Inflammatory macrophage treated with lipopolysaccharide for 1 hour (primary cell): ENCODE results near the gene SCIMP.
A peak's percentile ranks its signal among the peaks of the same experiment; 100 is the strongest.
"Not testable (repeated sequence)": the region's sequence is repeated elsewhere in the genome, so short reads cannot be mapped to it uniquely, and the experiment has no call there.

Experiments
- DNase-seq, 2 donors: peaks; one replicate each; pipeline ENCODE4 v3.0.0-alpha.2; 2020 to 2022

SCIMP gene

DNA sequence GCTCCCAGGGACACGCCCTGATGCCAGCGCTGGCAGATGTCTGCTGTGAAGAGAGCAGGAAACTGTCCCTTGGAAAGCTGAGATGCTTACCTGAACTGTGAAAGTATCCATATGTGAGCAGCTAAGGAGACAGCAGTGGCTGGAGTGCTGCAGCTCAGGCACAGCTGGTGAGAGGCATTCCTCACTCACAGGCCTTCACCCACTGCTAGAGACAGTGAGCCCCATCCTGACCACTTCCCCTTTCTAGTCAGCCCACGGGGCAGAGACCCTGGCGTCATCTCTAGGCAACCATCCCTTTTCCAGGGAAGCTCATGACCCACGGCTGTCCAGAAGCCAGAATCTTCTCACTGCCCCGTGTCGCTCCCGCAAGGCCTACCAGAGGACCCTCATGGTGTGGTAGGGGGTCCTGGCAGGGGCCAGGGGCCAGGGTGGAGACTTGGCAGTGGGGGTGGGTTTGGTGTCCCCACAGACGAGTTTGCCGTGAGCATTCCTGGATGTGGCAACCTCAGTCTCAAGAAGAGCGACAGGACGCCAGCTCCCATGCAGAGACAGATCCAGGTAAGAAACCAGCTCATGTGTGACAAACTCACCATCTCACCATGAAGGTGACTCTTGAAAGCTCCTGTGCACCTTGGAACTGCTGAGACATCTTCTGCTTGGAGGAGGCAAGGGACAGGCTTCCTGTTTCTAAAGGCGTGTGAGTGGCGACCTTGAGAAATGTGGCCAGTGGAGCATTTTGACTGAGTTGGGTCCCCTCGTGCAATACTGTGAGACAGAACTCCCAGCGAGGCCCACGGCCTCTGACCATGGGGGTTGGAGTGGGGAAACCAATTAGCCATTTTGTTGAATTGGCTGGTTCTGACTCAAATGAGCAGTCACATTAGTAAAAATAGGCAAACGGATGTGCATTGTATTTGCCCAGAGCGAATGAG, at the start of gene SCIMP:
Gene SCIMP (minus strand): TSS at position 216 of the 932 bp plus-strand sequence. CDS start 105 bp downstream, at position 111.
- DNase-seq: peak; percentile 87 to 92

DNA sequence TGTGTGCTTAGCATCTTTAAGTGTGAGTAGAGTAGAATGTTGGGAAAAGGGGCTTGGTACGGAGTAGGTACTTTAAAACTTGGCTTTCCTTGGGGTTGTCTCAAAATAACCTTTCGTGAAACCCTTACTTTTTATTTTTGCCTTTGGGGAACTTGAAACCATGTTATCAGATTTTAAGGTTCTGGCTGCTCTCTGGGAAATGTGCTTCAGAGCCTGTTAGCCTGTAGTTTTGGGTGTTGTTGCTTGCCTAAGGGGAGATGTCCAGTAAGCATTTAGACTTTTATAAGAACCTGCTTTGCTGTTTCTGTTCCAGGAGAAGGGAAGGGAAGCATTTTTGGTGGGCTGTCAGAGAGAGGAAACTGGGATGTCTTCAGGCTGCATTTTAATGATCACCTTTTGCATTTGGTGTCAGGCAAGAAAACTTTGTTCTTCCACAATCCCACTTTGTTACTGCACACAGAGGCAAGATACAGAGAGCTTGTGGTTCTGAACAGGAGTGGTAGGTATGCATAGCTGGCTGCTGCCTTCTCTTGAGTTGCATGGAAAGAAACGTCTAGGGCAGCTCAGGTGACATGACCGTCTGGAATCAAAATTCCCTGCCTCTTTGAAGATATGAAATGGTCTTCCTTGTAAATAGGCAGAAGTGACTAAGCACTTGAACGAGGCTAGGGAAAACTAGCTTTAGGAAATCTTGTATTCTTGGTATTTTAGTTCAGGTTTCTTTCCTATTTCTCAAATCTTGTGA, 49.1 kb upstream of the SCIMP start:
- no peak for DNase-seq

DNA sequence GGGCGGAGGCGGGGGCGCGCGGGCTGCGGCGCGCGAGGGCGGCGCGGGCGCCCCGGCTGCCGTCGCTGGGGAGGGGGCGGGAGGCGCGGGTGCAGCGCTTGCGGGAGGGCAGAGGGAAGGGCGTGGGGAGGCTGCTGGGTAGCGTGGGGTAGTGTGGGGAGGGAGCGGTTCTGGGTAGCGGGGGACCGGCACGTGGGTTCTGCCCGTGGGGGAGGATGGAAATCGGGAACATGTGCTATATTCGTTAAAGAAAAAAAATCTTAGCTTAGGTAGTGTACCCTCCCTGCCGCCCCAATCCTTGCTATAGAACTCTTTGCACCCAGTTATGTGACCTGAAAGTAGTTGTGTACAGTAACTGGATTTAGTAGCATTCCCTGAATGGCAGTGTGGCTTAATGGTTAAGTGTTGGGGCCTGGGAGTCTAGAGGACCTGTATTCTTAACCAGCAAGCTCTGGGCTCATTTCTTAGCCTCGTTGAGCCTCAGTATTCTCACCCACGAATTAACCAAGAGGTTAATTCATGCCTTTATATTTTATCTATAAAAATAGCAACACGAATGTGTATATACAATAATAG, 48.1 kb upstream of the SCIMP start:
- no peak for DNase-seq

DNA sequence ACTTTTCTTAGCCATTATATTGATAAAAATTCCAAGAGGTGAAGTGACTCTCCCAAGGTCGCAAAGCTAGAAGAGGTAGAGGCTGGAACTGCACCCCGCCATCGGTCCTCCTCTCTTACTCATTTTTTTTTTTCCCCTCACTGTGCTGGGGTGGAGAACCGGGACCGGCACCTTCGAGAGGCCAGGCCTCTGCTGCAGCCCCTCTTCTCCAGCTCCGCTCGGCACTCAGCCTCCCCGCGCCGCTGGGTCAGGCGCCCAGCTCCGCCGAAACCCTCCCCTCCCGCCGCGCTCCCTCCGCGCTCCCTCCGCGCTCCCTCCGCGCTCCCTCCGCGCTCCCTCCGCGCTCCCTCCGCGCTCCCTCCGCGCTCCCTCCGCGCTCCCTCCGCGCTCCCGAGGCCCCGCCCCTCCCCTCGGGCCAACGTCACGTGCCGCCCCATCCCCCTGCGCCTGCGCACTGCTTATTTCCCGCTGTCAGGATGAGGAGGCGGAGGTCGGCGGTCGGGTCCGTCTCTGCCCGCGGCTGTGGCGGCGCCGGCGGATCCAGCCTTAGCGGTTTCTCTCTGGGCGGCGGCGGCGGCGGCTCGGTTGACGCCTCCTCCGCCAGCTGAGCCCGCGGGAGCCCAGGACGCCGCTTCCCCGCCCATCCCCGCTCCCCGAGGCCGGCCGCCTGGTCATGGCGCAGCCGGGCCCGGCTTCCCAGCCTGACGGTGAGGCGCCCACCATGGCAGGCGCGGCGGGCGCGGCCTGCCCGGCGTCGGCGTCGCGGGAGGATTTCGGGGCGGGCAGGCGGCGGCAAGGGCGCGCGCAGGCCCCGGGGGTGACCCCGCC, 47.4 kb upstream of the SCIMP start, which contains the start of gene RABEP1:
Gene RABEP1 (plus strand): TSS at position 471 of the 828 bp plus-strand sequence. CDS start 203 bp downstream, at position 674.
- DNase-seq: peak; percentile 83 to 93

DNA sequence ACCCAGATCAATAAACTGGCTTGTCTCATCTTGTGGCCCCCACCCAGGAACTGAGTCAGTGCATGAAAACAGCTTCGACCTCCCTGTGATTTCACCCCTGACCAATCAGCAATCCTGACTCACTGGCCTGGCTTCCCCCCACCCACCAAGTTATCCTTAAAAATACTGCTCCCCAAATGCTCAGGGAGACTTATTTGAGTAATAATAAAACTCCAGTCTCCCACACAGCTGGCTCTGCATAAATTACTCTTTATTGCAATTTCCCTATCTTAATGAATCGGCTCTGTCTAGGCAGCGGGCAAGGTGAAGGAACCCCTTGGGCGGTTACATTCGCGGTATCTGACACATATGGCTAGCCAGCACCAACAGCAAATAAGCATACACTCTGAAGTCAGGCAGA, 37.7 kb upstream of the SCIMP start:
- DNase-seq: peak in 1 of 2 donors; percentile 48

DNA sequence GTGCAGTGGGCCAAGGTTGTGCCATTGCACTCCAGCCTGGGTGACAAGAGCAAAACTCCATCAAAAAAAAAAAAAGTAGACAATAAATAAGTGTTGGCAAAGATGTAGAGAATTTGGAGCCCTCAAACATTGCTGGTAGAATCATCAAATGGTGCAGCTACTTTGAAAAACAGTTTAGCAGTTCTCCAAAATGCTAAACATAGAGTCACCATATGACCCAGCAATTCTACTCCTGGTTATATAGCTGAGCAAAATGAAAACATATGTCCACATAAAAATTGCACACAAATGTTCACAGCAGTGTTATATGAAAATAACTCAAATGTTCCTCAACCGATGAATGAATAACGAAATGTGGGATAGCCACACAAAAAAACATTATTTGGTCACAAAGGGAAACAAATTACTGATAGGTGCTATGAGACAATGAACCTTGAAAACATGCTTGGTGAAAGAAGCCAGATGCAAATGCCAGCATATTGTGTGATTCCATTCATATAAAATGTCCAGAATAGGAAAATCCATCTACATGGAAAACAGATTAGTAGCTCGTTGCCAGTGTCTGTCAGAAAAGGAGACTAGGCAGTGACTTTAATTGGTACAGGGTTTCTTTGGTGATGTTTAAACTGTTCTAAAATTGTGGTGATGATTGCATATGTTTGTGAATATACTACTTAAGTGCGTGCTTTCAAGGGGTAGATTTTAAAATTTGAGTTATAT, 34.7 kb upstream of the SCIMP start:
- no peak for DNase-seq

DNA sequence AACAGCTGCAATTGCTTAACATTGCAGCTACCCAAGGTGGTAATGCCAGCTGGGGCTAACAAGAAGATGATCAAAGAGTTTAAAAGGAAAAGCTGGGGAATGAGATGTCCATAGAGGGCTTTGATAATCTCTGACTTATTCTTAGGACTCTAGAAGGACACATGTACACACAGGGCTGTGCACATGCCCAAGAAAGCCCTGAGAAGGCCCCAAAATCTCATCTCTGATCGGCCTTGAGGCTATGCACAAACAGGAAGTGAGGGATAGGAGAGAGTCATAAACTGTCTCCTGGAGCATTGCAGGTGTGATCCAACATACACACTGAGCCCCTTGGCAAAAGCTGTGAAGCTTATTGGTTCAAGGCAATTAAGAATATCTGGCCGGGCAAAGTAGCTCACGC, 30.2 kb upstream of the SCIMP start:
- no peak for DNase-seq

DNA sequence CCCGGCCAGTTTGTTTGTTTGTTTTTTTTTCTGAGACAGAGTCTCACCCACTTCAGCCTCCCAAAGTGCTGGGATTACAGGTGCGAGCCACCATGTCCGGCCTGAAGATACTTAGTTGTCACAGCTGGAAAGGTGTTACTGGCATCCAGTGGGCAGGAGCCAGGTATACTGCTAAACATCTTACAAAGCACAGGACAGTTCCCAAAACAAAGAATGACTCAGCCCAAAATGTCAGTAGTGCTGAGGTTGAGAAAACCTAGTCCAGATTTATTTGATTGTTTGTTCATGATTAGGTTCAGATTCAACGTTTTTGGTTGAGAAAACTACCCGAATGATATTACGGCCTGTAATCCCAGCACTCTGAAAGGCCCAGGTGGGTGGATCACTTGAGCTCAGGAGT, 28.8 kb upstream of the SCIMP start:
- no peak for DNase-seq

DNA sequence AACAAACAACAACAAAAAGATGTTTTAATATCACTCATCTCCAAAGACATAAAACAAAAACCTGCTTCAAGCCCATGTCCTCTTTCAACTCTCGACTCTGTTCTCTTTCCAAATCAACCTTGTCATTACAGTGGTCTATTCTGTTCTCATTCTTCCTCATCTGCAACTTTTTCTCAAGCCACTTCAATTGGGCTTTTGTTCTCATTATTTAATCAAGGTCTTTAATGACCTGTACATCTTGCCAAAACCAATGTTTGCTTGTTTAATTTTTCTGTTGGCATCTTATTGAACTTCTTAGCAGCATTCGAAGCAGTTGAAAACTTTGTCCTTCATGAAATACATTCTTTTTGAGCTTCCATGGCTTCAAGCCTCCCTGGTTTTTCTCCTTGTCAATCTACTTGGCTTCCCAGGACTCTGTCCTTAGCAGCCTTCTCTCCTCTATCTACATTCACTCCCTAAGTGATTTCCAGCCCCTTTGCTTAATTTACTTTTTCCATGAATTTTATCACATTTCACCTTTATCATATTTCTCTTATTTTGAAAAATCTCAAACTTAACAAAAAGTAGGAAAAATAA, 27.8 kb upstream of the SCIMP start:
- DNase-seq: no peak

DNA sequence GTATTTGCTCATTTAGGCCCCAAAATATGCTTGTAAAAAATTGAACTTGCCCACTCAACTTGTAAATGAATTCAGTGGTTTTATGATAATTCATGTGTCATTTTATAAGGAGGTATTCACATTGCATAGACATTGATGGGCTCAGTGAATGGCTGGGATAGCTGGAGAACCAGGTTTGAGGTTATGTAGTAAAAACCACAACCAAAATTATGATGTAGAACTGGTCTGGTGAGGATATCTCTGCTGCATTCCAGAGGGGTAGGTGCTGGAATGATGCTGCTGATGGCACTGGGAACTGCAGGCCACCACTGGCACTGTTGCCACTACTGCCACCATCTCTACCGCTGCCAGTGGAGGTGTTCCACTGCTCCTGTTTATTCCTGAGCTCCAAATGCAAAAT, 25.9 kb upstream of the SCIMP start:
- DNase-seq: no peak

DNA sequence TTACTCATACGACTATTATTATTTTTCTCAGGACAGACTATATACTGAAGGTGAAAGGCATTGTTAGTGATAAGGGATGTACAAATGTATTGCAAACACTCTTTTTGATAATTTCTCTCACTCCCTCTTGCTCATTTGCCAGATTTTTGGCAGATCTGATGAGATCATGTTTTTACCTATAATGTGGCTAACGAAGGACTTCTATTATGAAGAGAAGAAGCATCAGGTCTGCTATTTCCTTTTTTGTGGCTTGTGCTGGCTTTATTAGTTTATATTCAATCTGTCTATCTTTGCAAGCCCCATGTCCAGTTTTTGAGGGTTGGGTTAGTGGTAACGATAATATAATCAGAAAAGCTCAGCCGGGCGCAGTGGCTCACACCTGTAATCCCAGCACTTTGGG, 22.5 kb upstream of the SCIMP start:
- DNase-seq: no peak

DNA sequence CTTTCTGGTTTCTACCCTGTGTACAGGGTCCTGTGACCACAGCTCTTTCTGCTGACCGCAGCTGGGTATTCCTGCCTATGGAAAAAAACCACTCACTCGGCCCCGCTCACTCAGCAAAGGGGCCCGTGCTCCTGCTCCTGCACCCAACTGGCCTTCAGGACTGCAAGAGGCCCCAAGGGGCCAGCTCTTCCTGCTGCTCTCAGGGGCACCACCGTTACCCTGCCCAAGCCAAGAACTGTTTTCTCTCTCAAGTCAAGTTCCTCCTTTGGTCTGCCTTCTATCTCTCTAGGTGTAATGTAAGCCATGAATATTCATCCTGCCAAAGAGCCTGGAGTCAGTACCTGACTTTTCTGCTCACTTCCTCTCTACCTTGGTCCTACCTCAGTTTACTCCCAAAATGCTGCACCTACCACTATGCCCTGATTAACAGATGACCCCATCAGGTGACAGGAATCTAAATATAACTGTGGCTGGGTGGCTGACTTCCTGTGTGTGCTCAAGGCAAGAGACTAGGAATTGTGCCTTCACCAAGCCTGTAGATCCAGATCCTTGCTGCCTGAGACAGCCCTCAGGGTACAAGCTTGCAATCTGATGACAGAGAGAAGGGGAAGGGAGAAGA, 20.4 kb upstream of the SCIMP start:
- no peak for DNase-seq

DNA sequence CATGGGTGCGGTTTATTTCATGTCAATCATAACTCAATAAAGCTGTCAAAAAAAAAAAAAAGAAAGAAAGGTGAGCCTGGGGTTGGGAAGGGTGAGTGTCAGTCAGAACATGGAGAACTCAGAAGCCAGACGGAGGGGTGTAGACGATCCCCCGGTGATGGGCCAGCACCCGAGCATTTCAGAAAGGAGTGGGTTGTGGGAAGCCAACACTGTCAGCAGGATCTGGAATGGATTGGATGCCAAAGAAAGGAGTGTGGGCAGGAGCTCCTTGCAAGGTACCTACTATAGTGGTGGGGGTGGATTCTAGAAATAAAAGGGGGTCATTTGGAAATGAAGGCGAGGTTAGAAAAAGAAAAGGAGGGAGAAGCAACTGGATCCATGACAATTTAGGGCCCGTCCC, 19.8 kb upstream of the SCIMP start:
- no peak for DNase-seq

DNA sequence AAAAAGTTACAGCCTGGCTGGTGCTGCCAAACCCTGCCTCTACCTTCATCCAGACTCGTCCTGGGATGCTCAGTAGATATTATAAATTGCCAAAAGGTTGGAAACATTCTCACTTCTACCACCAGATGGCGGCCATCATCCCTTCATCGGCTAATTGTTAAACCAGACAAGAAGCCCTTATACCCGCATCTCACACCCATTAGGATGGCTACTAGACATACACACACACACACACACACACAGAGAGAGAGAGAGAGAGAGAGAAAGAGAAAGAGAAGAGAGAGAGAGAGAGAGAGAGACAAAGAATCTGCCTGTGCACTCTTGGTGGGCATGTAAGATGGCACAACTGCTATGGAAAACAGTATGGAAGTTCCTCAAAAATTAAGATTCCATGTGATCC, 15.0 kb upstream of the SCIMP start:
- DNase-seq: peak; percentile 56 to 82

DNA sequence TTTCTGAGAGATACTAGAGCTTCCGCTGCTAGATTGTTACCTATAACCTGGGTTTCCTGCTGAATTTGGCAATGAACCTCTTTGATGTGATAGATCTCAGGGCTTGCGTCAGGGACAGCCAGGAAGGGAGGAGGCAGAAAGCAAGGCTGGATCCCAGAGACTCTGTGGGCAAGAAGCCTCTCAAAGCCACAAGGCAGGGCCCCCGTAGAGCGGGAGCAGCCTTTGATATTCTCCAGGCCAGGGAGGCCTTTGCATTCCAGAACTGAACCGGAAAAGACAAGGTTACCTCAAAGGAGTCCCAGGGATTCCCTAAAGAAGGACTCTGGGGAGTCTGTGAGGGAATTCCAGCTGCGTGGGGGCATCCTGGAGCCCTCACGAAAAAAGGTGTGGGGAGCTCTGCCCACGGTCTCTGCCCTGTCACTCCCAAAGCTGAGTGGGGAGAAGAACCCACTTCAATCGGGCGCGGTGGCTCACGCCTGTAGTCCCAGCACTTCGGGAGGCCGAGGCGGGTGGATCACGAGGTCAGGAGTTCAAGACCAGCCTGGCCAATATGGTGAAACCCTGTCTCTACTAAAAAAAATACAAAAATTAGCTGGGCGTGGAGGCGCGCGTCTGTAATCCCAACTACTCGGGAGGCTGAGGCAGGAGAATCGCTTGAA, 14.3 kb upstream of the SCIMP start:
- no peak for DNase-seq

DNA sequence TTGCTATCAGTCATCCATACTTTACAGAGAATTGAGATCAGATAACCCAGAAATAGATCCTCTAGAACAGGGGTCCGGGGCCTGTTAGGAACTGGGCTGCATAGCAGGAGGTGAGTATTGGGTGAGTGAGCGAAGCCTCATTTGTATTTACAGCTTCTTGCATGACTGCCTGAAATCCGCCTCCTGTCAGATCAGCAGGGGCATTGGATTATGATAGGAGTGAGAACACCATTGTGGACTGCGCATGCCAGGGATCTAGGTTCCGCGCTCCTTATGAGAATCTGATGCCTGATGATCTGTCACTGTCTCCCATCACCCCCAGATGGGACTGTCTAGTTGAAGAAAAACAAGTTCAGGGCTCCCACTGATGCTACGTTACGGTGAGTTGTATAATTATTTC, 13.0 kb upstream of the SCIMP start:
- no peak for DNase-seq

DNA sequence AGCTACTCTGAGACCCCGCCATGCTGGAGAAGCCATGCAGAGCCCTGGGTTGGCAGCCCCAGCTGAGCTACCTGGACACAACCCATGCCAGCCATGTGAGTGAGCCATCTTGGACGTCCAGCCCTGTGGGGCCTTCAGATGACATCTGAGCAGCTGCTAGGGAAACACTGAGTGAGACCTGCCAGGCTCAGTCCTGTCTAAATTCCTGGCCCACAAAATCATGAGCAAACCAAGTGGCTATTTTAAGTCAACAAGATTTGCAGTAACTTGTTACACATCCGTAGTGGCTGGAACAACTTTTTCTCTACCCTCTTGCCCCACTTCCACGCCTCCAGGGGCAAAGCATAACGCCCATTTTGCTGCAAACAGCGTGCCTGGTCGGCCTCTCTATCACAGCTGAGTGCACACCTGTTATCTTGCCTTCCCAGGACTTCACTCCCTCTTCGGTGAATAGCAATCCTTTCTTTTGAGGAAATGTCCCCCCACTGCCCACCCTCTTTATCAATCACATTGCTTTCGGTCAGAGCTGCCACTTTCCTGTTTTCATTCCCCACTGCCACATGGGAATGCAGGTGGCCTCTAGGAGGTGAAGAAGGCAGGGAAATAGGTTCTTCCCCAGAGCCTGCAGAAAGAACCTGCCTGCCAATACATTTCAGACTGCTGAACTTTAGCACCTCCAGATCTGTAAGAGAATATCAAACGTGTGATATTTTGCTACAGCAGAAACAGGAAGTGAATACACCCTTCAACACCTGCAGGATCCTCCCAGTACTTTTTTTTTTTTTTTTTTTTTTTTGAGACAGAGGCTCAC, 7.4 kb upstream of the SCIMP start:
- DNase-seq: no peak

DNA sequence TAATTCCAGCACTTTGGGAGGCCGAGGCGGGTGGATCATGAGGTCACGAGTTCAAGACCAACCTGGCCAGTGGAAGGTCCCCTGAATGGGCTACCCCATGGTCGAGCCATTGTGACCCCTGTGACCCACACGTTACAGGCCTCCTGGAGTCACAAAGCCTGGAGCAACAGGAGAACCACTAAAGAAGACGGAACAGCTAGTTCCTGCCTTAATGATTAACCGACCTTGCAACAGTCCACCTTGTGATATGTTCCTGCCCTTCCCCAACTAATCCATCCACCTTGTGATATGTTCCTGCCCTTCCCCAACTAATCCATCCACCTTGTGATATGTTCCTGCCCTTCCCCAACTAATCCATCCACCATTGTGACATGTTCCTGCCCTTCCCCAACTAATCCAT, 5.1 kb upstream of the SCIMP start:
- DNase-seq: not testable (repeated sequence)

DNA sequence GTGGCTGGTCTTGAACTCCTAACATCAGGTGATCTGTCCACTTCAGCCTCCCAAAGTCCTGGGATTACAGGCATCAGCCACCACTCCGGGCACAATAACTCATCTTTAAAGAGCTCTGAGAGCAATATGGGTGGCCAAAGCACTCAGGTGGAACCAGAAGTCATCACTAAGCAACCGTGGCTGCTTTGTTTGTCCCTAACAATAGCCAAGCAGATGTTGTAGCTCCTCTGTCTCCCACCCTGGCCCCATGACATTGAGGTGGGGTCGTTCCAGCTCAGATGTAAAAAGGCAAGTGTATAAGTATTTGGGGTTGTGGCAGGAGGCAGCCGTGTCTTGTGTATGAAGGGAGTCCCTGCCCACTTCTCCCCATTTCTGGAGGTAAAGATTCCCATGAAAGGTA, 3.7 kb upstream of the SCIMP start:
- no peak for DNase-seq
